ENCODE data around the gene PAX2.

PAX2 gene

GRCh38 chr10:100803908-100804307 lies 58.5 kb downstream of the PAX2 start:
- TF ChIP-seq EZH2phosphoT487 (conservative IDR thresholded peaks at IDR 0.05; ENCODE audit: low read length) (no peak), CTCF (IDR thresholded peaks at IDR 0.05; ENCODE audit: insufficient read depth, low read length, poor library complexity, severe bottlenecking) (no peak)
- no peaks in the 10 kb centered on the region for H3F3A ChIP-seq (ENCODE audit: insufficient read depth)
- no peaks in the 10 kb centered on the region for H3K36me3 ChIP-seq (ENCODE audit: low read length)
- no peak overlapping the region for H2AFZ ChIP-seq (ENCODE audit: low read depth, low read length, severe bottlenecking)
- no peak overlapping the region for H3K4me3 ChIP-seq (ENCODE audit: insufficient read depth, low read length, poor library complexity, severe bottlenecking)
- no peak overlapping the region for H3K27ac ChIP-seq (ENCODE audit: low read depth, low read length)
- H3K9me2 ChIP-seq (replicated peaks; ENCODE audit: insufficient read depth, low read length): no peaks in the 10 kb centered on the region
- H3K9me3 ChIP-seq (ENCODE audit: insufficient read depth, low read length): no peaks in the 10 kb centered on the region
- H3K27me3 ChIP-seq (ENCODE audit: low read length): no peaks in the 10 kb centered on the region
- no peaks in the 10 kb centered on the region for H4K20me1 ChIP-seq (ENCODE audit: low read depth, low read length)
- H3K4me2 ChIP-seq (ENCODE audit: low read depth, low read length, poor library complexity, severe bottlenecking): no peak overlapping the region
- H3K9ac ChIP-seq (ENCODE audit: low read length): no peak overlapping the region
- no peaks in the 10 kb centered on the region for H3K79me2 ChIP-seq (ENCODE audit: insufficient read depth, low read length)

GRCh38 chr10:100805543-100806355 lies 60.4 kb downstream of the PAX2 start:
- no peaks in the 10 kb centered on the region for H3K27me3 ChIP-seq (ENCODE audit: low read length)
- H3K4me3 ChIP-seq (ENCODE audit: insufficient read depth, low read length, poor library complexity, severe bottlenecking): no peak overlapping the region
- H3K9ac ChIP-seq (ENCODE audit: low read length): no peak overlapping the region
- H3K27ac ChIP-seq (ENCODE audit: low read depth, low read length): no peak overlapping the region
- no peaks in the 10 kb centered on the region for H4K20me1 ChIP-seq (ENCODE audit: low read depth, low read length)
- H3K36me3 ChIP-seq (ENCODE audit: low read length): no peaks in the 10 kb centered on the region
- no peak overlapping the region for H3K4me2 ChIP-seq (ENCODE audit: low read depth, low read length, poor library complexity, severe bottlenecking)
- no peaks in the 10 kb centered on the region for H3K79me2 ChIP-seq (ENCODE audit: insufficient read depth, low read length)
- H3K9me2 ChIP-seq (replicated peaks; ENCODE audit: insufficient read depth, low read length): no peaks in the 10 kb centered on the region
- TF ChIP-seq CTCF (IDR thresholded peaks at IDR 0.05; ENCODE audit: insufficient read depth, low read length, poor library complexity, severe bottlenecking) (no peak), EZH2phosphoT487 (conservative IDR thresholded peaks at IDR 0.05; ENCODE audit: low read length) (no peak)
- H3F3A ChIP-seq (ENCODE audit: insufficient read depth): no peaks in the 10 kb centered on the region
- no peaks in the 10 kb centered on the region for H3K9me3 ChIP-seq (ENCODE audit: insufficient read depth, low read length)
- no peak overlapping the region for H2AFZ ChIP-seq (ENCODE audit: low read depth, low read length, severe bottlenecking)

- H3K9me2 ChIP-seq (replicated peaks; ENCODE audit: insufficient read depth, low read length): no peaks in the 10 kb centered on the region
- H3K27ac ChIP-seq (ENCODE audit: low read depth, low read length): no peak overlapping the region
- H3K79me2 ChIP-seq (ENCODE audit: insufficient read depth, low read length): no peaks in the 10 kb centered on the region
- no peaks in the 10 kb centered on the region for H3K36me3 ChIP-seq (ENCODE audit: low read length)
- no peak overlapping the region for H3K9ac ChIP-seq (ENCODE audit: low read length)
- no peaks in the 10 kb centered on the region for H3F3A ChIP-seq (ENCODE audit: insufficient read depth)
- H3K27me3 ChIP-seq (ENCODE audit: low read length): no peaks in the 10 kb centered on the region
- H3K4me3 ChIP-seq (ENCODE audit: insufficient read depth, low read length, poor library complexity, severe bottlenecking): no peak overlapping the region
- H3K9me3 ChIP-seq (ENCODE audit: insufficient read depth, low read length): no peaks in the 10 kb centered on the region
- H2AFZ ChIP-seq (ENCODE audit: low read depth, low read length, severe bottlenecking): no peak overlapping the region
- H3K4me2 ChIP-seq (ENCODE audit: low read depth, low read length, poor library complexity, severe bottlenecking): no peak overlapping the region
- TF ChIP-seq CTCF (IDR thresholded peaks at IDR 0.05; ENCODE audit: insufficient read depth, low read length, poor library complexity, severe bottlenecking) (no peak), EZH2phosphoT487 (conservative IDR thresholded peaks at IDR 0.05; ENCODE audit: low read length) (no peak)
- H4K20me1 ChIP-seq (ENCODE audit: low read depth, low read length): no peaks in the 10 kb centered on the region
Measured at GRCh38 chr10:100806356-100806645, 60.9 kb downstream of the PAX2 start.
